Neural crest cell (in vitro differentiated cells): ENCODE results near the gene PEAK1. TPM values are rescaled to one million over a fixed set of nuclear protein-coding genes. Genes with fewer than 3 reads are reported as not detected.

Experiments used
- DNase-seq: peaks from one replicate; pipeline ENCODE4 v3.0.0; 2021; ENCODE audit warnings: low read depth, mixed read lengths, low spot score
- H3K27ac Mint-ChIP-seq: one replicate; pipeline ENCODE4 v1.8.0; 2021; ENCODE audit warnings: mild to moderate bottlenecking, mixed read lengths; ENCODE audit not compliant: unreplicated experiment
- H3K27me3 Mint-ChIP-seq: 2 replicates; pipeline ENCODE4 v1.8.0; 2021; ENCODE audit warnings: low read depth, mild to moderate bottlenecking, mixed read lengths
- H3K36me3 Mint-ChIP-seq: 2 replicates; pipeline ENCODE4 v1.8.0; 2021; ENCODE audit warnings: low read depth, mild to moderate bottlenecking, mixed read lengths
- H3K4me1 Mint-ChIP-seq: 2 replicates; pipeline ENCODE4 v1.8.0; 2021; ENCODE audit warnings: mixed read lengths
- H3K4me3 Mint-ChIP-seq: one replicate; pipeline ENCODE4 v1.8.0; 2021; ENCODE audit warnings: mild to moderate bottlenecking, mixed read lengths
- H3K9me3 Mint-ChIP-seq: 2 replicates; pipeline ENCODE4 v1.8.0; 2021; ENCODE audit warnings: mixed read lengths
- total RNA-seq: library from RNA; stranded (reverse); gene quantifications from 2 replicates; pipeline ENCODE4 v1.2.1, GENCODE V29; 2021
- TF ChIP-seq, protein P1 (sequence below): fragments of 200-600 bp; sonication (generic); conservative IDR thresholded peaks from 2 replicates; pipeline ENCODE4 v1.5.0; 2021; ENCODE audit warnings: antibody characterized with exemption, mild to moderate bottlenecking

PEAK1 gene
- total RNA-seq, 1 donor from 2014 or later = 26.0 TPM

GRCh38 chr15:77395013-77395774, 24.7 kb downstream of the PEAK1 start:
- Mint-ChIP-seq H3K4me1 (no peaks in the 10 kb centered on the region), H3K27me3 (no peaks in the 10 kb centered on the region), H3K36me3 (peaks cover 34% of the 10 kb centered on the region), H3K27ac (no peak overlapping the region), H3K4me3 (no peak overlapping the region), H3K9me3 (peaks cover 15% of the 10 kb centered on the region)
- no peak for DNase-seq
- TF ChIP-seq, protein P1, sequence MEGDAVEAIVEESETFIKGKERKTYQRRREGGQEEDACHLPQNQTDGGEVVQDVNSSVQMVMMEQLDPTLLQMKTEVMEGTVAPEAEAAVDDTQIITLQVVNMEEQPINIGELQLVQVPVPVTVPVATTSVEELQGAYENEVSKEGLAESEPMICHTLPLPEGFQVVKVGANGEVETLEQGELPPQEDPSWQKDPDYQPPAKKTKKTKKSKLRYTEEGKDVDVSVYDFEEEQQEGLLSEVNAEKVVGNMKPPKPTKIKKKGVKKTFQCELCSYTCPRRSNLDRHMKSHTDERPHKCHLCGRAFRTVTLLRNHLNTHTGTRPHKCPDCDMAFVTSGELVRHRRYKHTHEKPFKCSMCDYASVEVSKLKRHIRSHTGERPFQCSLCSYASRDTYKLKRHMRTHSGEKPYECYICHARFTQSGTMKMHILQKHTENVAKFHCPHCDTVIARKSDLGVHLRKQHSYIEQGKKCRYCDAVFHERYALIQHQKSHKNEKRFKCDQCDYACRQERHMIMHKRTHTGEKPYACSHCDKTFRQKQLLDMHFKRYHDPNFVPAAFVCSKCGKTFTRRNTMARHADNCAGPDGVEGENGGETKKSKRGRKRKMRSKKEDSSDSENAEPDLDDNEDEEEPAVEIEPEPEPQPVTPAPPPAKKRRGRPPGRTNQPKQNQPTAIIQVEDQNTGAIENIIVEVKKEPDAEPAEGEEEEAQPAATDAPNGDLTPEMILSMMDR = no peak

DNA sequence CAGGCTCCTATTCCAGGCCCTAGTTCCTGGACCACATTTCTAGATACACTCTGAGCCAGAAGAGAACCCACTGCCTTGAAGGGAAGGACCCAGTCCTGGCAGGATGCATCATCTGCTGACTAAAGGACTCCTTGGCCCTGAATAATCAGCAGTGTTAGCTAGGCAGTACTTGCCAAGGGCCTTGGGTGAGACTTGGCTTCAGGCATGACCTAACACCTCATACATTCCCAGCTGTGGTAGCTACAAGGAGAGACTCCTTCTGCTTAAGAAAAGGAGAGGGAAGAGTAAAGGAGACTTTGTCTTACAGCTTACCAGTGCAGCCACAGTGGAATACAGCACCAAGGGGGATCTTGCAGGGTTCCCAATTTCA, 26.4 kb downstream of the PEAK1 start:
- H3K27ac Mint-ChIP-seq = no peak overlapping the region

DNA sequence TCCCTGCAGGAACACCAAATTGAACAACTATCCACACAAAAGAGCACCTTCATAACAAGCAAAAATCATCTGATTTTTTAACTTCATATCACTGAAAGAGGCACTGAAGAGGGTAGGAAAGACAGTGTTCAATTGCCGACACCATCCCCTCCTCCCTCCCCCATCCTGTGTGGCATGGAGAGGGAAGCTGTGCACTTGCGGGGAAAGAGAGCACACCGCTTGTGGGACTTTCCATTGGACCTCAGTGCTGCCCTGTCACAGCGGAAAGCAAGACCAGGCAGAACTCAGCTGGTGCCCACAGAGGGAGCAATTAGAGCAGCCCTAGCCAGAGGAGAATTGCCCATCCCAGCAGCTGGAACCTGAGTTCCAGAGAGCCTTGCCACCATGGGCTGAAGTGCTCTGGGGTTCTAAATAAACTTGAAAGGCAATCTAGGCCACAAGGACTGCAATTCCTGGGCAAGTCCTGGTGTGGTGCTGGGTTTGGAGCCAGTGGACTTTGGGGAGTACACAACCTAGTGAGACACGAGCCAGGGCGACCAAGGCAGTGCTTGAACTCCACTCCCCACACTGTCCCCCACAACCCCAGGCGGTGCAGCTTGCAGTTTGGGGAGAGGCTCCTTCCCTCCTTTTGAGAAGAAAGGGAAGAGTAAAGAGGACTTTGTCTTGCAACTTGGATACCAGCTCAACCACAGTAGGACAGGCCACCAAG, 27.0 kb downstream of the PEAK1 start:
- TF ChIP-seq, protein P1 = no peak
- H3K4me1 Mint-ChIP-seq = no peaks in the 10 kb centered on the region
- peaks cover 3% of the 10 kb centered on the region for H3K9me3 Mint-ChIP-seq
- H3K36me3 Mint-ChIP-seq = peaks cover 15% of the 10 kb centered on the region
- no peak for DNase-seq
- H3K27ac Mint-ChIP-seq = no peak overlapping the region
- no peaks in the 10 kb centered on the region for H3K27me3 Mint-ChIP-seq
- no peak overlapping the region for H3K4me3 Mint-ChIP-seq

More for the DNA sequence above, 26.4 kb downstream of the PEAK1 start:
- peaks cover 5% of the 10 kb centered on the region for H3K9me3 Mint-ChIP-seq
- no peak for DNase-seq
- H3K27me3 Mint-ChIP-seq = no peaks in the 10 kb centered on the region
- TF ChIP-seq, protein P1 = no peak
- no peaks in the 10 kb centered on the region for H3K4me1 Mint-ChIP-seq
- peaks cover 20% of the 10 kb centered on the region for H3K36me3 Mint-ChIP-seq
- no peak overlapping the region for H3K4me3 Mint-ChIP-seq

GRCh38 chr15:77391372-77391951, 28.4 kb downstream of the PEAK1 start:
- Mint-ChIP-seq H3K4me3 (no peak overlapping the region), H3K4me1 (no peaks in the 10 kb centered on the region), H3K27ac (no peak overlapping the region), H3K36me3 (peaks cover 8% of the 10 kb centered on the region), H3K9me3 (peaks cover 2% of the 10 kb centered on the region), H3K27me3 (no peaks in the 10 kb centered on the region)
- no peak for DNase-seq
- TF ChIP-seq, protein P1 = no peak

GRCh38 chr15:77387365-77388105, 32.4 kb downstream of the PEAK1 start:
- TF ChIP-seq, protein P1 = no peak
- no peaks in the 10 kb centered on the region for H3K36me3 Mint-ChIP-seq
- no peaks in the 10 kb centered on the region for H3K4me1 Mint-ChIP-seq
- DNase-seq = no peak
- H3K27me3 Mint-ChIP-seq = no peaks in the 10 kb centered on the region
- no peak overlapping the region for H3K4me3 Mint-ChIP-seq
- H3K9me3 Mint-ChIP-seq = no peaks in the 10 kb centered on the region
- H3K27ac Mint-ChIP-seq = no peak overlapping the region
